Hematopoietic multipotent progenitor cell treated with erythropoietin and hydrocortisone succinate and interleukin-3 and kit ligand, for 8 days (in vitro differentiated cells): ENCODE results near the gene CLTA.
A peak's percentile ranks its signal among the peaks of the same experiment; 100 is the strongest.

ENCODE experiments used
- DNase-seq: peaks from one replicate; pipeline ENCODE4 v3.0.0-alpha.2; 2015

Gene CLTA, protein sequence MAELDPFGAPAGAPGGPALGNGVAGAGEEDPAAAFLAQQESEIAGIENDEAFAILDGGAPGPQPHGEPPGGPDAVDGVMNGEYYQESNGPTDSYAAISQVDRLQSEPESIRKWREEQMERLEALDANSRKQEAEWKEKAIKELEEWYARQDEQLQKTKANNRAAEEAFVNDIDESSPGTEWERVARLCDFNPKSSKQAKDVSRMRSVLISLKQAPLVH

DNA sequence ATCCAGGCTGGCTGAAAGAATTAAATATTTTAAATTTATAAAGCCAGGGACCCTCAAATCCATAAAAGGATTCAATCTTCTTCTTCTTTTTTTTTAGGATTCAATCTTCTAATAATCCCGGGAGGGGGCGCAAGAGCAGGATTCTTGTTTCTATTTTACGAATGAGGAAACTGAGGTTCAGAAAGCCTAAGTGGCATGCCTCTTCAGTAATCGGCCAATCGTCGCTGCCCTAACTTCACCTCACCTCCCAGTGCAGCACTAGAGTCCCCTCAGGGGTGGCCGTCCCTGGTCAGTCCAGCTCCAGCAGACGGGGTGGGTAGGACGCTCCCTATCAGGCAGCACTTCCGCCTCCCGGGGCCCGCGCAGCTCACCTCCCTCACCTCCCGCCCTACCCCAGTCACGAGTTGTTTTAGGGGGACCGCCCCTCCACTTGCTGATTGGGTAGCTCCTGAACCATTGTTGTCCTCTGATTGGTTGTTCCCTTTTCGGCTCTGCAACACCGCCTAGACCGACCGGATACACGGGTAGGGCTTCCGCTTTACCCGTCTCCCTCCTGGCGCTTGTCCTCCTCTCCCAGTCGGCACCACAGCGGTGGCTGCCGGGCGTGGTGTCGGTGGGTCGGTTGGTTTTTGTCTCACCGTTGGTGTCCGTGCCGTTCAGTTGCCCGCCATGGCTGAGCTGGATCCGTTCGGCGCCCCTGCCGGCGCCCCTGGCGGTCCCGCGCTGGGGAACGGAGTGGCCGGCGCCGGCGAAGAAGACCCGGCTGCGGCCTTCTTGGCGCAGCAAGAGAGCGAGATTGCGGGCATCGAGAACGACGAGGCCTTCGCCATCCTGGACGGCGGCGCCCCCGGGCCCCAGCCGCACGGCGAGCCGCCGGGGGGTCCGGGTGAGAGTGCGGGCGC lies at the start of gene CLTA:
Gene CLTA, plus strand, starts transcription at position 534 of the 902 bp plus-strand sequence. Its CDS starts 136 bp downstream, at position 670.
- peak; percentile 100 for DNase-seq

DNA sequence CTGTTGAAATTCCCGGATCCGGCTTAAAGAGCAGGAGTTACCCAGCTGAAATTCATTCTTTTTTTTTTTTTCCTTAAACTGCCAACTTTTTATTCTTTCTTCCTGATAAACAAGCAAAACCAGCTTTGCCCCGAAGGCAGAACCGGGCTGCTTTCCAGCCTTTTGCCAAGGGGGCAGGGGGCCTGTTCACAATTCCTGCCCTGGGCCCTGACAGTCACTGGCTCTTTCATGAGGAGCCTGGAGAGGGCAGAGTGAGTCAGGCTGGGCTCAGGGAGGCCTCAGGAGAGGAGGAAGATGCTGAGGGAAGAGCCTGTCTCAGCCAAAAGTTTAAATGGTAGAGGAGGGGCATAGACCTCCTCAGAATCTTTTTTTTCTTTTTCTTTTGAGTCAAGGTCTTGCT lies 49.4 kb upstream of the CLTA start:
- DNase-seq: peak; percentile 43

DNA sequence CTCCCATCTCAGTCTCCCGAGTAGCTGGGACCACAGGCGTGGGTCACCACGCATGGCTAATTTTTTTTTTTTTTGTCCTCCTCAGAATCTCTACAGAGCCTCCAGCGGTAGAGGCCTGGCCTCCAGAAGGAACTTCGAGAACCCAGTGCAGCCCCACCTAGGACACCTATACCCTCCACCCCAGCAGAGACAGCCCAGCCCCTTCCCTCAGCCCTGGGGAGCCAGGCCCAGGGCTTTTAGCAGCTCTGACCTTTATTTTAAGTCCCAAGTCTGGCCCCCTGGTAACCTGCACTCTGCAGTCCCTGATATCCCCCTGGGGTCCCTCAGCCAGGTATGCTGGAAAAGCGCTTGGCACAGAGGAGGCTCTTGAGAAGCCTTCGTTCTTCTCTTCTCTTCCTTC lies 49.0 kb upstream of the CLTA start:
- no peak for DNase-seq

DNA sequence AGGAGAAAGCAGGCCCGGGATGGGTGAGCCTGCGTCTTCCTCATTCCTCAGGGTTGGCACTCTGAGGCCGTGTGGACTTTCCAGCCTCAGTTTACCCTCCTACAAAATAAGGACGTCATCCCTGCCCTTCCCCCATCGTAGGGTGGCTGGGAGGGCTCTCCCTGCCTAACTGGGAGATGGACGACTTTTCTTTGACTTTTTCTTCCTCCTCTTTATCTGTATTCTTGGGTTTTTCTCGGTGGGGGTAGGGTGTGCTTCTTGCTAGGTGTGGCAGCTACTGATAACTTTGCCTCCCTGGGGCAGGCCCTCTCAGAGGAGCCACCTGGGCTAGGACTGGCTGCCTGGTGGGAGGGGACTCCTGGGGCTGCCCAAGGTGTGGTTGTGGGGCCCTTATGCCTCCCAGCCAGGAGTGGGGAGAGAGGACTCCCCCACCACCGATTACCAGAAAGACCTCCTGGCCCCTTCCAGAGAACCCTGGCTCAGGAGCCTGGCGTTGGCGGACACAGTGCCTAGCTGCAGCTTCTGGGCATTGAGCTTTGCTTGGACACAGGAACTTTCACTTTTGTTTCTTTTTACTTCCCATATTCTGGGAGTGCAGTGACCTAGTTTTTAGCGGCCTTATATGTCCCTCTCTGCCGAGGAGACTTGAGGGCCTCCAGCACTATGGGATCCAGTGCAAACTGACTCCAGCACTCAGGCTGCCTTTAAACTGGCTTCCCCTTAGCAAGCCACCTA lies 48.0 kb upstream of the CLTA start:
- peak; percentile 94 for DNase-seq

DNA sequence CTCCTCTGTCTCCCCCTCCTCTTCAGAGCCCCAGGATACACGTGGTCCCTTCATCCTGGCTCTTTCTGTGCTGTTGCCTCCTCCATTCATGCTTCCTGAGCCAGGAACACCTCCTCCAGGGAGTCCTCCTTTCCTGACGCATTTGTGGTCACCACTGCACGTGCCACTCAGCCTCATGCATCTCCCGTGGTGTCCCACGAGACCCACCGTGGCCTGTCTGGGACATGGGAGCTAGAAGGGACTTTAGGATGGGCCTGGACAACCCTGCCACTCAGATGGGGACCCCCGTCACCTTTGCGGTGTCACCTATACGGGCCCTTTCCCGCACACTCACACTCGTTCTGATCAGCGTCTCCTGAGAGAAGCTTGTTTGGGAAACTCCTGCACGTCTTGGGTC lies 47.5 kb upstream of the CLTA start:
- no peak for DNase-seq

DNA sequence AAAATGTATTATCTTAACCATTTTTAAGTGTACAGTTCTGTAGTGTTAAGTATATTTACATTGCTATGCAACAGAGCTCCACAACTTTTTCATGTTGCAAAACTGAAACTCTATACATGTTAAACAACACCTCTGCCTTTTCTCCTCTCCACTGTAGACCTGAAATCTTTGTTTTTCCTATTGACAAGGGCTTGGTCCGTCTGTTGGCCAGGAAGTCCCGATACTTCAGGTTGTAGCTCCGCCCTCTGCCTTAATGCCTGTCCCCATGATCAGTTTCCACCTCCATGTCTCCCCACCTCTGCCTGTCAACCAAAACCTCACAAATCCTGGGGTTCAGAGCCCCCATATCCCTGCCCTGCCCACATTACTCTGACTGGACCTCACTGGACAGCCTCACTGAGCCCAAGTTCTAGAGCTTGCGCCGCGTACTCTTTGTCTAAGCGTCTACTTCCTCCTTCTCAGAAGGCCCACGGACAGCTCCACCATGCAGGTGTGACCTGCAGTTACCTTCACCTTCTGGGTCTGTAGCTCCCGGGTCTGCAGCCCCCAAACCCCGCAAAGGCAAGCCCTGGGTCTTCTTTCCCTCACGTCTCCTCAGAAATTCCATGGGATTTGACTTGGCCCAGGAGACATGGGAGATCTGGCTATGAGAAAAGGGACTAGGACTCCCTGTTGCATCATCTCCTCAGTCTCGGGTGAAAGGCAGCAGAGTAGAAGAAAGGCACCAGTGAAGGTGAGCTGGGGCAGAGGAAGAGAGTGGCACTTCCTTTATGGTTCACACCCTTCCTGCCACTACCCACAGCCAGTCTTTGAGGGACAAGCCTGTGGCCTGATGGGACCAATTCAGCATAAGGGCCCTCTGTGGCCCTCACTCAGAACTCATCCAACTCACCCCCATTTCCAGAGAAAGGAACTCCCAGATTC lies 46.1 kb upstream of the CLTA start:
- no peak for DNase-seq

DNA sequence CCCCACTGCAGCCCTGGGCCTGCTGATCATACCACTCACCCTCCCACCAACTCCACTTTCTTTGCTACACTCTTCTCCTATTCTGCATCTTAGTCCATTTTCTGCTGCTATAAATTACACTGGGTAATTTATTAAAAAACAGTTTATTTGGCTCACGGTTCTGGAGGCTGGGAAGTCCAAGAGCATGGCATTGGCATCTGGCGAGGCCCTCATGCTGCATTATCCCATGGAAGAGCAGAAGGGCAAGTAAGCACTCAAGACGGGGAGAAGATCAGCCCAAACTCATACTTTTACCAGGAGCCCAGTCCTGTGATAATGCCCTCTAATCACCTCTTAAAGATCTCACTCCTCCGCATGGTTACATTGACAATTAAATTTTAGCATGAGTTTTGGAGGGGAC lies 44.8 kb upstream of the CLTA start:
- no peak for DNase-seq

DNA sequence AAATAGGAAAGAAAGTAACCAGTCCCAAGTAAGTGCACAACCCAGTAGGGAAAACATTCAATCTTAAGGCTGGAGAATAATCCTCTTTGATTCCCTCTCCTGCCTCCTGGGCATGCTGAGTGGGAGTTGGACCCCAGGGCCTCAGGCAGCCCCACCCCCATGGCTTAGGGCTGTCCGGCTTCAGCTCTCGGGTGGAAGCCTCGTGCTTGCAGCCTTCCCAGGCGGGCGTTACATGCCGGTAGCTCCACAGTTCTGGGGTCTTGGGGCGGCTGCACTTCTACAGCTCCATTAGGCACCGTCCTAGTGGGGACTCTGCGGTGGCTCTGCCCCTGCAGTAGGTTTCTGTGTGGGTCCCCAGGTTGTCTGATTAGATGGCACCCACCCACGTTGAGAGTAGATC lies 44.1 kb upstream of the CLTA start:
- no peak for DNase-seq

DNA sequence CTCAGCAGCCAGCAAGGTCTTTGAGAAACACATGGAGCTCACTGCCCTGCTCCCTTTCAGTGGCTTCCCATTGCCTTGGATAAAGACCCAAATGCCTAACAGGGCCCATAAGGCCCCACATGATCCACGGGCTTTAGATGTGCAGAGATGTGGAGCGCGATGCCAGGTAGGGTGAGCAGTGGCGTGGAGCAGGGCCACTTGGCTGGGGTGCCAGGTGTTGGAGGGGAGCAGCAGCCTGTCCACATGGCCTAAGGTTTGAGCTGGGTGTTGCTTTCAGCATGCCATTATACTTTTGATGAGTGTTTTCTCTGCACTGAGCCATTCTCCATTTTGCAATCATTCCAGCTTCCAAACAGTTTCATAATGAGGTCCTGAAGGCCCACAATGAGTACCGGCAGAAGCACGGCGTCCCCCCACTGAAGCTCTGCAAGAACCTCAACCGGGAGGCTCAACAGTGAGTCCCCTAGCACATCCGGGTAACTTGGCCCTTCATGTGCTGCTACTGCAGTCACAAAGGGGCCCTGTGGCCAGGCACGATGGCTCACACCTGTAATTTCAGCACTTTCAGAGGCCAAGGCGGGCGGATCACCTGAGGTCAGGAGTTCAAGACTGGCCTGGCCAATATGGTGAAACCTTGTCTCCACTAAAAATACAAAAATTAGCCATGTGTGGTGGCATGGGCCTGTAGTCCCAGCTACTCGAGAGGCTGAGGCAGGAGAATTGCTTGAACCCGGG lies 43.1 kb upstream of the CLTA start:
- no peak for DNase-seq

DNA sequence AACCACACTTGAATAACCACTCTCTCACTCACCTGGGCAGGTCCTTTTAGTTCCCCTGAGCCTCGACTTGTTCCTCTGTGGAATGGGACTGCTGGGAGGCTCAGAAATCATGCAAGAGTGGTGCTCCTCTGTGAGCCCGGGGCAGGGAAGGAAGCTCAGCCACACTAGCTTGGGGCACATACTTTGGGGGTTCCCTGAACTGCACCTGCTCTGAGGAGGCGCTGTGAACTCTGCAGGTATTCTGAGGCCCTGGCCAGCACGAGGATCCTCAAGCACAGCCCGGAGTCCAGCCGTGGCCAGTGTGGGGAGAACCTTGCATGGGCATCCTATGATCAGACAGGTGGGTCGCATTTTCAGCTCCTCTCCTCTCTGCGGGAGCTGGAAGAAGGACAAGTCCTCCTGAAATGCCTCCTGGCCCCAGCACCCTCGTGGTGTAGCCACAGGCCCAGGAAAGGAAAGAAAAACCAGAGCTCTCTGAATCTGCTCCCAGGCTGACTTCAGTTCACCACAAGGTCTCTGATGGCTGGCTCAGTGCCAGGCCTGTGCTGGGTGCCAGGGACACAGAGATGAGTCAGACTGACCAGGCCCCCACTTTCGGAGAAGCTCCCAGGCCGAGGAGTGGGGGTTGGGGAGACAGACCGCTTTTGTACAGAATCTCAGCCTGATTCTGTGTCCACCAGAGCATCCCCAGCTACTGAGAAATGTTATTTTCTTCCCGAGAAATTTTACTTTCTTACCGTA lies 42.2 kb upstream of the CLTA start:
- peak; percentile 92 for DNase-seq

DNA sequence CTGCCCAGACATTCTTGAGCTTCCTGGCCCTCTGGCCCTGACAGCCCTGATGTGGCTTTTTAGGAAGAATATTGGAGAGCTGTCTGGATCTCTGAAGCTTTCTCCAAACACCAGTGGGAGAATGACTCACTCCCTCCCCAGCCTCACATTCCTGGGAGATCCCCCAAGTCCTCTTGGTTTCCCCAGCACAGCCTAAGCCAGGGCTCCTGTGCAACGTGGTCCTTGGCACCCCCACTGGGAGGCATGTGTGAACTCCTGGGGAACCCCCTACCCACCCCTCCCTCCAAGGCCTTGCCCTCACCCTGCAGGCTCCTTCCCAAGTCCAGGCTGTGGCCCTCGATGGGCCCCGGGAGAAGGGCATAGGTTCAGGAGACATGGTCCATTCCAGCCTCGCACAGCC lies 41.5 kb upstream of the CLTA start:
- DNase-seq: no peak

DNA sequence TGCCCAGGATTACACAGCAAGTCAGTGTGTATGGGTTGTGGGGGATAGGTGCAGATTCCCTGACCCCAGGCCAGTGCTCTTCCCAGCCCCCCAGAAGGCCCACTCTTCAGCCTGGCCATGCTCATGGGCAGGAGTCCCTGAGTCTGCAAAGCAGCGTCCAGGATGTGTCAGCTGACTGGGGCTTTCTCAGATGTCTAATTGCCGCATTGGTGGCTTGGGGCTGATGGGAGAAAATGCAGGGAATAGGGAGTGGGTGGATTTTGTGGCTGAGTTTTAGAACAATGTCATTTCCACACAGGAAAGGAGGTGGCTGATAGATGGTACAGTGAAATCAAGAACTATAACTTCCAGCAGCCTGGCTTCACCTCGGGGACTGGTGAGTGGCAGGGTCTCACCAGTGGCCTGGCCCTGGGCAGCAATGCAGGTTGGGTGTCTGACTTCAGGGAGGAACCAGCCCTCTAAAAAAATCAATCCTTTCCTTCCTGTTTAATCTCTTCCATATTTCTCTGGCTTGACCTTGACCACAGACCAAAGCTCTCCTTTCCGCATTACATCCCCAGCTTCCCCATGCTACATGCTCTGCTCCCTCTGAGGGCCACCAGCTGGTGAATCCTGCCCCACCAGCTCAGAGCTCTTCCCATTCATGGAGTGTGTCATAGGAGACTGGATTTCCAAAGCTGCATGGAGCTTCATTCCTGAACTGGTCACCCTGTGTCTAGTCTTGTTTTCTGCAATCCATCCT lies 40.0 kb upstream of the CLTA start:
- no peak for DNase-seq

DNA sequence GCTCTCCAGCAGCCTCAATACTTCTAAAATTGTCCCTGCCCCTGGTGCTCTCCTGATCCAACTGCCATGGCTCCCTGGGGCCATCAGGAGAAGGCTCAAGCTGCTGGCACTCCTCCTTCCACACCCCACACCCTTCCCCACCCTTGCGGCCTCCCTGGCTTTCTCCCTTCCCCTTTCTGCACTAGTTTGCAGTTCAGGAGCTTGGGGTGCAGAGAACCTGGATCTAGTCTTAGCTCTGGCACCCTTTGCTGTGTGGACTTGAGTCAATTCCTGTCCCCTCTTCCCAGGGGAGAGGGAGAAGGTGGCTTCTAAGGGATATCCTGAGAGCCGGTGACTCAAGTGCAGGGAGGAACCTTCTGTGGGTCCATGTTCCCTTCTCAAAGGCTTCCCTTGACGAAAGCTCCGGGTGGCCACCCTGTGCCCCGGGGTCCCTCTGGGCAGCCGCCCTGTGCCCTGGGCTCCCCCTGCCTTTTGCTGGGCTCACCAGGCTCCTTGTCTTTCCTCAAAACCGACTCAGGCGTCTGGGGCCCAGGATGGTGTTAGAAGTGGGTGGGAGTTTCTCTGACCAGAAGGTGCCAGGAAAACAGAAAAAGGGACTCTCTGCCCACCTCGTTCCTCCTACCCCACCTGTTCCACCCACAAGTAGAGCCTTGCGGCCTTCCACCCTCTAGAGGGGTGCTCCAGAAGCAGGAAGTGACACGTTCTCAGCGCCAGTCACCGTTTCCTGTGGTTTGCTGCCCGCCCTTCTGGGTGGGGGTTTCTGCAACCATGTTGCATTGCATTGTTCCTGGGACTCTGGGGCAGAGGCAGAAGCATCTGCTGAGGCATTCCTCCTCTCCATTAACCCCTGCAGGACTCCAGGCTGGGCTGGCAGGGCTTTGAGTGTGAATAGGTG lies 39.2 kb upstream of the CLTA start:
- DNase-seq: peak; percentile 78

DNA sequence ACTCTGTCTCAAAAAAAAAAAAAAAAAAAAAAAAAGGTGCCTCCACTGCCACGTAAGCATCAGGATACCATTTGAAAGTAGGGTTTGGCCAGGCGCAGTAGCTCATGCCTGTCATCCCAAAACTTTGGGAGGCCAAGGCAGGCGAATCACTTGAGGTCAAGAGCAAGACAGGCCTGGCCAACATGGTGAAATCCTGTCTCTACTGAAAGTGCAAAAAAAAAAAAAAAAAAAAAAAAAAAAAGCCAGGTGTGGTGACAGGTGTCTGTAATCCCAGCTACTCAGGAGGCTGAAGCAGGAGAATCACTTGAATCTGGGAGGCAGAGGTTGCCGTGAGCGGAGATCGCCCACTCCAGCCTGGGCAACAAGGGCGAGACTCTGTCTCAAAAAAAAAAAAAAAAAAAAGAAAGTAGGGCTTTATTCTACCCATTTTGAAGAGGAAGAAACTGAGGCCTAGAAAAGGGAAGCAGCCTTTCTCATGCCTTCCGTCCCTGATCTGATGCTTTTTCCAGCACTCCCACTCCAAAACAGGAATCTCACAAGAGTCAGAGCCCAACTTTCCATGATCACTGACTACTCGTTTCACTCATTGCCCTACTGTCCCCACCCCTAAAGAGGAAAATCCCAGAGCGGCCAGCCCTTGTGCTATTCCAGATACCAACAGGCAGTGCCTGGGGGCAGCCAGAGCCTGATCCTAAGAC lies 37.8 kb upstream of the CLTA start:
- no peak for DNase-seq

DNA sequence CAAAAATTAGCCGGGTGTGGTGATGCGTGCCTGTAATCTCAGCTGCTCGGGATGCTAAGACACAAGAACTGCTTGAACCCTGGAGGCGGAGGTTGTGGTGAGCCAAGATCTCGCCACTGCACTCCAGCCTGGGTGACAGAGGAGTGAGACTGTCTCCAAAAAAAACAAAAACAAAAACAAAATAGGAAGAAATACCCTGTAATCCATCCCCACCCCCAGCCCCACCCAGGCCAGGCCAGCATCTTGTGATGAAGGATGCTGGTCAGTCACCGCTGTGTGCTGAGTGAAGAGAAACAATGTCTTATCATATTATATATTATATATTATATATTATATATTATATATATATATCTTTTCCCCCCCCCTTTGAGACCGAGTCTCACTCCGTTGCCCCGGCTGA lies 37.0 kb upstream of the CLTA start:
- no peak for DNase-seq

DNA sequence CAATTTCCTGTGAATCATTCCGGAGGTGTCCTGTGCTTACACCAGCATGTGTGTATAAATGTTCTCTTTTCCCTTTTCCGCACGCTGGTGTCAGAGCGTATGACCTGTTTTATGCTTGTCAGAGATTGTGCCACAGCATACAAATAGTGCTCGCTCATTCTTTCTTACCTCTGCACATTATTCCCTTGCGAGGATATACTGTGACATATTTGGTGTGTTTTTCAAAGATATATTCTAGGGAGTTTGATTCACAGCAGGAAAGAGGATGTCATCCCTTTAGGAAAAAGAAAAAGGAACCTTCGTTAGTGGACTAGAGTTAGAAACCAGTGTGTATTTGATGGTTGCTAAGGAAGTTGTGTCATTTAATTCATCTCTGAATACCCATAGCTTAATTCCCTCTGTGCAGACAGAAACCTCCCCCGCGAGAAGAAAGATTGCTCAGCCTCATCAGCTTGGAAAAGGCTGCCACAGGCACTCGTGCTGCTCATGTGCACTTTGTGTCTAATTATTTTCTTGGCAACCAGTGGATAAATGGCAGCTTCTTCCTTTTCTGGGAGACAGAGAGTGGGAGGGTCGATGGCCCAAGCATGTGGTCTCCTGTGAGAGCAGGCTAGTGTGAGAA lies 36.3 kb upstream of the CLTA start:
- no peak for DNase-seq

DNA sequence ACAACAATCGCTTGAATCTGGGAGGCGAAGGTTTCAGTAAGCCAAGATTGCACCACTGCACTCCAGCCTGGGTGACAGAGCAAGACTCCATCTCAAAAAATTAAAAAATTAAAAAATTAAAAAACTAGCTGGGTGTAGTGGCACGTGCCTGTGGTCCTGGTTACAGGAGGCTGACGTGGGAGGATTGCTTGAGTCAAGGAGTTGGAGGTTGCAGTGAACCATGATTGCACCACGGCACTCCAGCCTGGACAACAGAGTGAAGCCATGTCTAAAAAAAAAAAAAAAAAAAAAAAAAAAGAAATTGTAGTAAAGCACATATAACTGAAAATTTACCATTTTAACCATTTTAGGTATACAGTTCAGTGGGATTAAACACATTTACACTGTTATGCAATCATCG lies 34.6 kb upstream of the CLTA start:
- no peak for DNase-seq

DNA sequence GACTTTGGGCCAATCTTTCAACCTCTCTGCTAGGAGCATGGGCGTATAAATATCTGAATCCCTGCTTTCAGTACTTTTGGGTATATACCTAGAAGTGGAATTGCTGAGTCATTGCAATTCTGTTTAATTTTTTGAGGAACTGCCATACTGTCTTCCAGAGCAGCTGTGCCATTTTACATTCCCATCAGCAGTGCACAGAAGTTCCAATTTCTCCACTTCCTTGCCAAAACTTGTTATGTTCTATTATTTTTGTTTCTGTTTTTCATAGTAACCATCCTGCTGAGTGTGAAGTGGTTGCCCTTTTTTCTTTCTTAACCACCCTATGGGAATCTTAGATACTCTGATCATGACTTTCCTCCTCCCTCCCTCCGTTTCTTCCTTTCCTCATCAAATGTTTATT lies 32.6 kb upstream of the CLTA start:
- DNase-seq: peak; percentile 35
